Stomach smooth muscle (tissue), 2 donors: ENCODE data around the gene SLC25A44.

Experiments
- H3K27ac ChIP-seq: one replicate; pipeline ENCODE4 v1.7.0; 2013; ENCODE audit warnings: mild to moderate bottlenecking, low read length, inconsistent platforms
- H3K27me3 ChIP-seq, 2 donors: one replicate each; pipeline ENCODE4 v1.7.0; 2013; ENCODE audit warnings: low read length in 2 of 2; ENCODE audit not compliant: insufficient read depth in 2 of 2, control insufficient read depth in 1 of 2
- H3K36me3 ChIP-seq, 2 donors: one replicate each; pipeline ENCODE4 v1.7.0; 2013; ENCODE audit warnings: low read length in 2 of 2; ENCODE audit not compliant: control insufficient read depth in 2 of 2, insufficient read depth in 2 of 2
- H3K4me1 ChIP-seq: one replicate; pipeline ENCODE4 v1.7.0; 2013; ENCODE audit warnings: low read length; ENCODE audit not compliant: control insufficient read depth, insufficient read depth
- H3K4me3 ChIP-seq, 2 donors: one replicate each; pipeline ENCODE4 v1.7.0; 2013; ENCODE audit warnings: low read length in 2 of 2
- H3K9ac ChIP-seq, 2 donors: one replicate each; pipeline ENCODE4 v1.7.0; 2013; ENCODE audit warnings: low read length in 2 of 2, mild to moderate bottlenecking in 1 of 2
- H3K9me3 ChIP-seq, 2 donors: one replicate each; pipeline ENCODE4 v1.7.0; 2013; ENCODE audit warnings: low read length in 2 of 2; ENCODE audit not compliant: control insufficient read depth in 2 of 2
- donor health status: healthy.
- donor health status: Pancreatic carcinoma.

SLC25A44 gene

GRCh38 chr1:156226116-156226538 lies 32.2 kb downstream of the SLC25A44 start:
- no peak overlapping the region for H3K4me3 ChIP-seq
- no peak overlapping the region for H3K9ac ChIP-seq
- no peak overlapping the region for H3K27ac ChIP-seq
- H3K27me3 ChIP-seq = no peaks in the 10 kb centered on the region
- H3K4me1 ChIP-seq = peaks cover 3% of the 10 kb centered on the region
- H3K36me3 ChIP-seq = peaks cover 28 to 34% of the 10 kb centered on the region in 2 donors
- no peaks in the 10 kb centered on the region for H3K9me3 ChIP-seq

DNA sequence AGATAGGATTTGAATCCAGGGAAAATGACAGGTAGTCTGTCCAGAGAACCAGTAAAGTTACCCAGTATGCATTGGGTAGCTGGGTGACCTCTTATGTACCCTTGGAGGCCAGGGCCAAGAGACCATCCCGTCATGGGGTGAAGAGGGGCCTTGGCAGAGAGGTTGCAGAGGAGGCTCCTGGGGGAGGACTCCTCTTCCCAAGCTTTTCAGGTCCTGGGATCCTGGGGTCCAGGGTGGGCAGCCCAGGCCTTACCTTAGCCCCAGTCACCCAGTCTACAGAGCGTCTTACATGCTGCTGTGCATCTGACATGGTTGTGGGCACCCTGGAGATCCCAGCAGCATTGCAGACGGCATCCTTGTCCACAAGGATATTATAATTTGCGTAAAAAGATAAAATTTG lies 32.9 kb downstream of the SLC25A44 start:
- no peaks in the 10 kb centered on the region for H3K27me3 ChIP-seq
- H3K36me3 ChIP-seq = peaks cover 22 to 27% of the 10 kb centered on the region in 2 donors
- no peak overlapping the region for H3K4me3 ChIP-seq
- no peaks in the 10 kb centered on the region for H3K9me3 ChIP-seq
- H3K27ac ChIP-seq = no peak overlapping the region
- H3K4me1 ChIP-seq = peaks cover 3% of the 10 kb centered on the region
- H3K9ac ChIP-seq = no peak overlapping the region

- H3K9me3 ChIP-seq = no peaks in the 10 kb centered on the region
- peaks cover 11 to 23% of the 10 kb centered on the region in 2 donors for H3K36me3 ChIP-seq
- no peak overlapping the region for H3K4me3 ChIP-seq
- H3K27ac ChIP-seq = no peak overlapping the region
- no peaks in the 10 kb centered on the region for H3K27me3 ChIP-seq
- peaks cover 3% of the 10 kb centered on the region for H3K4me1 ChIP-seq
- no peak overlapping the region for H3K9ac ChIP-seq
Observed at GRCh38 chr1:156228501-156228900, 34.6 kb downstream of the SLC25A44 start.

DNA sequence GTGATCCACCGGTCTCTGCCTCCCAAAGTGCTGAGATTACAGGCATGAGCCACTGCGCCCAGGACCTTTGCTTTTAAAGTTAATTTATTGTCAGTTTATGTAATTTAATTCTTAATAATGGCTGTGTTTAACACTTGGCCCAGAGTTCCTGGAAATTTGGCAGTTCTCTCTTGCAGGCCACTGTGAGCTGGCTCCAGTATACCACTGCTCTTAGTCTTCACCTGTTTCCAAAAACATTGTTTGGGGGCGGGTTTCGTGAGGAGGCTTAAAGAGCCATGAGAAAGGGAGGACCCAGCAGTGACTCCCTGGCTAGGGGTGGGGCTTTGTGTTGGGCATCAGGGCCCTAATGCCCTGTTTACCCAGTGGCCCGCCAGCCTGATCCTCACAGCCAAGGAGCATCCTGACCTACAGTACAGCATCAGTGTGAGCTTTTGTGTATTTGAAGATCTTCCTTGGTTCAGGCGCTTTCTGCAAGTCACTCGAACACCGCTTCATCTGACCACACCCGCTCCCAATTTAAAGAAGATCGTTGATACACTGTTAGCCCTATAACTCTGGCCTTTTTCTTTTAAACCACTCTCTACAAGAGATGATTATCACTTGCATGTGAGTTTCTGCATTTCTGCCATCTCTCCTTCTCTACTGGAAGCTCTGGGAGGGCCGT lies 36.0 kb downstream of the SLC25A44 start:
- H3K27ac ChIP-seq = no peak overlapping the region

DNA sequence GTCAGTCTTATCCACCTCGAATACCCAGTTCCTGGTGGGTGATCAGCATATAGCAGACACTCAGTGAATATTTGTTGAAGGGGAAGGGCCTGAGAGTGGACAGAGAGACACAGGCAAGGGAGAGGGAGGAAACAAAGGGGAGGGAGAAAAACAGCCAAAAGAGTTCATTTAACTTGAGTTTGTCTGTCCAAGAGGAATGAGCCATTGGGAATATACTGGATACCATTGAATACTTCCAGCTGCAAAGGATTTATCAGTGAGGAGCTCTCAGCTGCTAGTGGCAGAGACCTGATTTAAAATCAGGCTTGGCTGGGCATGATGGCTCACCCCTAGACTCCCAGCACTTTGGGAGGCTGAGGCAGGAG lies 36.6 kb downstream of the SLC25A44 start:
- Histone ChIP-seq H3K9me3 (no peaks in the 10 kb centered on the region), H3K36me3 (peaks cover 17 to 28% of the 10 kb centered on the region in 2 donors), H3K9ac (no peak overlapping the region), H3K27me3 (no peaks in the 10 kb centered on the region), H3K4me1 (peaks cover 3% of the 10 kb centered on the region), H3K27ac (no peak overlapping the region), H3K4me3 (no peak overlapping the region)

More for the DNA sequence above, 36.0 kb downstream of the SLC25A44 start:
- H3K9ac ChIP-seq = peak overlapping the region in 1 of 2 donors; percentile 29
- H3K4me3 ChIP-seq = no peak overlapping the region
- no peaks in the 10 kb centered on the region for H3K9me3 ChIP-seq
- no peaks in the 10 kb centered on the region for H3K27me3 ChIP-seq
- H3K4me1 ChIP-seq = peaks cover 3% of the 10 kb centered on the region
- H3K36me3 ChIP-seq = peaks cover 17 to 28% of the 10 kb centered on the region in 2 donors

- peaks cover 33 to 36% of the 10 kb centered on the region in 2 donors for H3K36me3 ChIP-seq
- no peak overlapping the region for H3K4me3 ChIP-seq
- H3K27me3 ChIP-seq = no peaks in the 10 kb centered on the region
- no peaks in the 10 kb centered on the region for H3K9me3 ChIP-seq
- H3K4me1 ChIP-seq = peaks cover 3% of the 10 kb centered on the region
- no peak overlapping the region for H3K9ac ChIP-seq
- no peak overlapping the region for H3K27ac ChIP-seq
Observed at GRCh38 chr1:156232201-156232894, 38.4 kb downstream of the SLC25A44 start.

DNA sequence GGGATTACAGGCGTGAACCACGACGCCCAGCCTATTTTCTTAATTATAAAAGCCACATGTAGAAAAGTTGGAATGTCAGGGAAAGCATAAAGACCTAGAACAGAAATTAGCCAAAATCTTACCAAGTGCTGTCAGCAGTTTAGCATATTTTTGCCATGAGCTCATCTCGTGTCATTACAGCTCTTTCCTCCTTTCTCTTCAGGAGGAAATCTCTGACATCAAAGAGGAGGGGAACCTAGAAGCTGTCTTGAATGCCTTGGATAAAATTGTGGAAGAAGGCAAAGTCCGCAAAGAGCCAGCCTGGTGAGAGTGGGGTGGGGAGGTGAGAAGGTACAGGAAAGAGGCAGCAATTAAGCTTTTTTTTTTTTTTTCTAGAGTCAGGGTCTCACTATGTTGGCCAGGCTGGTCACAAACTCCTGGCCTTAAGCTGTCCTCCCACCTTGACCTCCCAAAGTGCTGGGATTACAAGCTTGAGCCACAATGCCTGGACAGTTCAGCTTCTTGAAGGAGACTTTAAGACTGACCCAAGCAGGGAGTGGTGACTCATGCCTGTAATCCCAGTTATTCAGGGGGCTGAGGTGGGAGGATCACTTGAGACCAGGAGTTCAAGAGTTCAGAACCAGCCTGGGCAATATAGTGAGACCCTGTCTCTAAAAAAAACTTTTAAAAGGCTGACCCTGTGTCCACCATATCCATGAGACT lies 39.7 kb downstream of the SLC25A44 start:
- Histone ChIP-seq H3K9me3 (no peaks in the 10 kb centered on the region), H3K27me3 (no peaks in the 10 kb centered on the region), H3K36me3 (peaks cover 31 to 37% of the 10 kb centered on the region in 2 donors)

GRCh38 chr1:156236164-156236563 lies 42.3 kb downstream of the SLC25A44 start:
- H3K9ac ChIP-seq = no peak overlapping the region
- H3K36me3 ChIP-seq = peaks cover 44 to 45% of the 10 kb centered on the region in 2 donors
- no peaks in the 10 kb centered on the region for H3K27me3 ChIP-seq
- H3K9me3 ChIP-seq = no peaks in the 10 kb centered on the region
- H3K4me3 ChIP-seq = no peak overlapping the region
- H3K27ac ChIP-seq = no peak overlapping the region
- H3K4me1 ChIP-seq = no peaks in the 10 kb centered on the region

More for the DNA sequence above, 39.7 kb downstream of the SLC25A44 start:
- no peak overlapping the region for H3K9ac ChIP-seq
- no peak overlapping the region for H3K27ac ChIP-seq
- H3K4me1 ChIP-seq = peaks cover 3% of the 10 kb centered on the region
- no peak overlapping the region for H3K4me3 ChIP-seq

- no peaks in the 10 kb centered on the region for H3K27me3 ChIP-seq
- H3K4me1 ChIP-seq = no peaks in the 10 kb centered on the region
- peaks cover 42 to 47% of the 10 kb centered on the region in 2 donors for H3K36me3 ChIP-seq
- no peaks in the 10 kb centered on the region for H3K9me3 ChIP-seq
- H3K4me3 ChIP-seq = no peak overlapping the region
- H3K9ac ChIP-seq = no peak overlapping the region
- no peak overlapping the region for H3K27ac ChIP-seq
Observed at GRCh38 chr1:156238248-156238647, 44.3 kb downstream of the SLC25A44 start.

DNA sequence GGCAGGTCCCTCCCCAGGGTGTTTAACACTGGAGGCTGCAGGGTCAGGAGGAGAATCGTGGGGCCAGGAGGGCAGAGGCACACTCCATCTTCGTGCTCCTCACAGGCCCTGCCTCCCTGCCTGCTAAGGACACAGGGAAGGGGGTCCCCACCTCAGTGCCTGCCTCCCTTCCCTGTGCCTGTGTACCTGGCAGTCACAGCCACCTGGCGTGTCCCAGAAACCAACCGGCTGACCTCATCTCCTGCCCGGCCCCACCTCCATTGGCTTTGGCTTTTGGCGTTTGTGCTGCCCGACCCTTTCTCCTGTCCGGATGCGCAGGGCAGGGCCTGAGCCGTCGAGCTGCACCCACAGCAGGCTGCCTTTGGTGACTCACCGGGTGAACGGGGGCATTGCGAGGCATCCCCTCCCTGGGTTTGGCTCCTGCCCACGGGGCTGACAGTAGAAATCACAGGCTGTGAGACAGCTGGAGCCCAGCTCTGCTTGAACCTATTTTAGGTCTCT lies 47.5 kb downstream of the SLC25A44 start:
- H3K36me3 ChIP-seq = peaks cover 23 to 27% of the 10 kb centered on the region in 2 donors
- H3K9ac ChIP-seq = no peak overlapping the region
- H3K4me1 ChIP-seq = peaks cover 13% of the 10 kb centered on the region

More for the DNA sequence above, 47.5 kb downstream of the SLC25A44 start:
- Histone ChIP-seq H3K27ac (no peak overlapping the region), H3K9me3 (no peaks in the 10 kb centered on the region), H3K4me3 (no peak overlapping the region), H3K27me3 (peaks cover 17 to 24% of the 10 kb centered on the region in 2 donors)
